Peyer's patch (tissue), 4 donors: ENCODE measurements around the gene SLC35D3. TPM values are rescaled to one million over a fixed set of nuclear protein-coding genes. Genes with fewer than 3 reads are reported as not detected.

Experiments used
- DNase-seq, 3 donors: peaks; one replicate each; pipeline ENCODE4 v3.0.0-alpha.2; 2017 to 2019
- H3K27ac ChIP-seq, 4 donors: fragments of 200-600 bp; sonication (generic); one replicate each; pipeline ENCODE4 v1.5.1; 2016 to 2019
- H3K27me3 ChIP-seq, 2 donors: fragments of 200-600 bp; sonication (generic); one replicate each; pipeline ENCODE4 v1.5.1; 2019
- H3K36me3 ChIP-seq, 3 donors: fragments of 200-600 bp; sonication (generic); one replicate each; pipeline ENCODE4 v1.5.1; 2016 to 2019
- H3K4me1 ChIP-seq, 4 donors: fragments of 200-600 bp; sonication (generic); one replicate each; pipeline ENCODE4 v1.5.1; 2016 to 2019
- H3K4me3 ChIP-seq, 4 donors: fragments of 200-600 bp; sonication (generic); 1 replicate in 3 of 4; 2 replicates in 1 of 4; pipeline ENCODE4 v1.5.1; 2016 to 2019; ENCODE audit warnings: mild to moderate bottlenecking in 1 of 4
- H3K9me3 ChIP-seq, 4 donors: fragments of 200-600 bp; sonication (generic); one replicate each; pipeline ENCODE4 v1.5.1; 2016 to 2019; ENCODE audit warnings: mild to moderate bottlenecking in 1 of 4
- POLR2A ChIP-seq, 2 donors: fragments of 450-650 bp; IDR thresholded peaks; one replicate each; pipeline ENCODE4 v1.5.1; 2017; ENCODE audit warnings: antibody characterized with exemption in 2 of 2, mild to moderate bottlenecking in 2 of 2, moderate library complexity in 2 of 2
- total RNA-seq, 4 donors: library from RNA; depleted of rRNA; stranded (reverse); fragments of >200 nt; gene quantifications; one replicate each; pipeline ENCODE4 v1.1.0, GENCODE V29; 2016
- TF ChIP-seq, protein P1 (sequence below), 6 experiments: fragments of 450-650 bp in 4 of 6; fragments of 200-600 bp in 2 of 6; sonication (generic) in 1 of 6; IDR thresholded peaks; one replicate each; pipeline ENCODE4 v1.5.1; 2017 to 2019; ENCODE audit warnings: antibody characterized with exemption in 6 of 6, mild to moderate bottlenecking in 3 of 6, moderate library complexity in 1 of 6

The SLC35D3 gene
- total RNA-seq, 4 donors from 2014 or later, result 0.47 TPM; not detected in 3

DNA sequence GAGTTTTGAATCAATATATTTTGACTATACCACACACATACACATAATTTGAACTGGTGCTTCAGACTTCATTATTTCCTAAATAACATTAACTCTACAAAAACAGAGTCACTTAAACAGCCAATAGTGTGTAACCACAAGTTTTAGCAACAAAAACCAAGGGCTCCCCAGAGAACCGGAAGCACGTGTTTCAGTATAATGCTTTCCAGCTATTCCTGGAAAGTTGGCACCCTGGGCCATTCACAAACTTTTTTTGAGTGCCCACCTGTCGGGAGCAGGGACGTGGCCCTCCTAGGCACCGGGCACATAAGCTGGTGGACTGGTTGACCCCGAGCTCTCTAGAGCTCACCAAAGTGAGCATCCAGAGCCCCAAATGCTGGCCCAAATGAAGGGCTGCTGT lies 1.9 kb upstream of the SLC35D3 start:
- Histone ChIP-seq H3K27ac (no peak overlapping the region), H3K9me3 (no peaks in the 10 kb centered on the region), H3K4me1 (peaks cover 7 to 36% (median 24%) of the 10 kb centered on the region in 4 donors), H3K4me3 (peak overlapping the region in 3 of 4 donors; percentile 50 to 60 (median 54)), H3K27me3 (peaks cover 0 to 27% of the 10 kb centered on the region in 2 donors), H3K36me3 (no peaks in the 10 kb centered on the region)
- TF ChIP-seq, protein P1, sequence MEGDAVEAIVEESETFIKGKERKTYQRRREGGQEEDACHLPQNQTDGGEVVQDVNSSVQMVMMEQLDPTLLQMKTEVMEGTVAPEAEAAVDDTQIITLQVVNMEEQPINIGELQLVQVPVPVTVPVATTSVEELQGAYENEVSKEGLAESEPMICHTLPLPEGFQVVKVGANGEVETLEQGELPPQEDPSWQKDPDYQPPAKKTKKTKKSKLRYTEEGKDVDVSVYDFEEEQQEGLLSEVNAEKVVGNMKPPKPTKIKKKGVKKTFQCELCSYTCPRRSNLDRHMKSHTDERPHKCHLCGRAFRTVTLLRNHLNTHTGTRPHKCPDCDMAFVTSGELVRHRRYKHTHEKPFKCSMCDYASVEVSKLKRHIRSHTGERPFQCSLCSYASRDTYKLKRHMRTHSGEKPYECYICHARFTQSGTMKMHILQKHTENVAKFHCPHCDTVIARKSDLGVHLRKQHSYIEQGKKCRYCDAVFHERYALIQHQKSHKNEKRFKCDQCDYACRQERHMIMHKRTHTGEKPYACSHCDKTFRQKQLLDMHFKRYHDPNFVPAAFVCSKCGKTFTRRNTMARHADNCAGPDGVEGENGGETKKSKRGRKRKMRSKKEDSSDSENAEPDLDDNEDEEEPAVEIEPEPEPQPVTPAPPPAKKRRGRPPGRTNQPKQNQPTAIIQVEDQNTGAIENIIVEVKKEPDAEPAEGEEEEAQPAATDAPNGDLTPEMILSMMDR (IDR thresholded peaks at IDR 0.05), result no peak
- TF ChIP-seq POLR2A (IDR thresholded peaks at IDR 0.05), result no peak
- no peak for DNase-seq

DNA sequence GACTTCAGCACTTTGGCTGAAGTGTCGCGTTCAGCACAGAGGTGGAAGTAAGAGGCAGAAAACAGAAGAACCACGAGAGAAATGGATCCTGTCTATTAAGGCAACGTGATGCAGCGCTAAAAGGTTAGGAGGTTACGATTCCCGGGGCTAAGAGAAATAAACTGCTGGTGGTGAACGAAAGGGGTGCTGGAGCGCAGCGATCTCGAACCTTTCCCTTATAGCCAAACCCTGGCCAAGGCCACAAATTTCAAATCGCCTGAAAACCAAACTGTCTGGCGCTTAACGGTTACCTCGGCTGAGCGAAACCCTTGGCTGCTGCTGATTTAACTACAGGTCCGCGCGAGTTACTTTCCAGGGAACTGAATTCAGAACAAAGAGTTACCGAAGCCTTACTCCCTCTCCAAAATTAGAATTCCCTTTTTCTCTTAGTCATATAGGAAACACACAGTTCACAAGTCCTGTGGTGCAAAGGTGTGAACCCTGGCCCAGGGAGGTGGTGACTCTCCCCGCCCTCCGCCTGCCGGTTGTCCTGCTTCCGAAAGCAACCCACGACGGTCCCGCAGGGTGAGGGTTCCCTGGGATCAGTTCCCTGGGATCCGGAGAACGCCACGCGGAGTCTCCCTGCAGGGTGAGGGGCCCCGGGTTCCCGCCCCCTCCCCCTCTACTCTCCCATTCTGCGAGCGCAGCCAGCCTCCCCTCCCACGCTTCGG lies 1.3 kb upstream of the SLC35D3 start:
- no peaks in the 10 kb centered on the region for H3K9me3 ChIP-seq
- H3K4me3 ChIP-seq, result peak overlapping the region; percentile 29 to 60 (median 52)
- no peaks in the 10 kb centered on the region for H3K36me3 ChIP-seq
- TF ChIP-seq, protein P1 (IDR thresholded peaks at IDR 0.05), result no peak
- no peak for TF ChIP-seq POLR2A (IDR thresholded peaks at IDR 0.05)
- peak in 1 of 3 donors; percentile 56 for DNase-seq
- no peak overlapping the region for H3K27ac ChIP-seq
- H3K4me1 ChIP-seq, result peaks cover 7 to 36% (median 24%) of the 10 kb centered on the region in 4 donors
- H3K27me3 ChIP-seq, result peaks cover 0 to 27% of the 10 kb centered on the region in 2 donors

DNA sequence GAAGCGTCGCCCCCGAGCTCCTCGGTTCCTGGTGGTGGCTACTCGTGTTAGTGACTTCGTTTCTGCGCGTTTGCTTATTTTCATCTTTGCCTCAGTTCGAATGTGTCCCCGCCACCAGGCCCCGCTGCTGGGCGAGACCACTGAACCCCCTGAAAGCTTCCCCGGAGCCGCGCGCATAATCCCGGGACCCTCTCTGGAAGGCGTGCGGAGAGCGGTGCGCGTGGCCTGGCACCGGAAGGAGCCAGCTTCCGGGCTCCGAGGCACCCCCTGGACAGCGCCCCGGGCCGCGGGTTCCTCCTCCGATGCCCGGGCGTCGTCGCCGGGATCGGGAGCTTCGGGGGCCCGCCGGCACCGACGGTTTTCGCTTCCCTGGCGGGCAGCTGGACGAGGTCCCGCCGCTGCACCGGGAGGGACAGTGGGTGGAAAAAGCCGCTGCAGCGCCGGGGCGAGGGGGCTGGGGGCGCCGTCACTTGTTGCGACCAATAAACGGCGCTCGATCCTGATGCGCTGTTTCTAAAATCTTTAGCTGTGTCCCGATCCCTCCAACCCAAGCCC lies 643 bp upstream of the SLC35D3 start:
- Histone ChIP-seq H3K4me3 (peak overlapping the region; percentile 29 to 60 (median 52)), H3K4me1 (peaks cover 7 to 36% (median 24%) of the 10 kb centered on the region in 4 donors), H3K36me3 (no peaks in the 10 kb centered on the region), H3K27me3 (peaks cover 0 to 27% of the 10 kb centered on the region in 2 donors), H3K9me3 (no peaks in the 10 kb centered on the region), H3K27ac (no peak overlapping the region)
- peak in 1 of 3 donors; percentile 52 for DNase-seq
- TF ChIP-seq, protein P1 (IDR thresholded peaks at IDR 0.05), result no peak
- TF ChIP-seq POLR2A (IDR thresholded peaks at IDR 0.05), result no peak

DNA sequence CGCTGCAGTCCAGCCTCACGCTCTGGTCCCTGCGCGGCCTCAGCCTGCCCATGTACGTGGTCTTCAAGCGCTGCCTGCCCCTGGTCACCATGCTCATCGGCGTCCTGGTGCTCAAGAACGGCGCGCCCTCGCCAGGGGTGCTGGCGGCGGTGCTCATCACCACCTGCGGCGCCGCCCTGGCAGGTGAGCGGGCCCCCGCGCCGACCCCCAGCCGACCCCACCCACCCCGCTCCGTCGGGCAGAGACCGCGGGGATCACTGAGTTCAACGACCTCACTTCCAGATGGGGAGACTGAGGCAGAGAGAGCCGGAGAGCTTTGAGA lies 545 bp downstream of the SLC35D3 start:
- no peak for DNase-seq
- Histone ChIP-seq H3K4me1 (peaks cover 7 to 36% (median 24%) of the 10 kb centered on the region in 4 donors), H3K27ac (no peak overlapping the region), H3K36me3 (no peaks in the 10 kb centered on the region), H3K9me3 (no peaks in the 10 kb centered on the region), H3K27me3 (peaks cover 0 to 27% of the 10 kb centered on the region in 2 donors), H3K4me3 (peak overlapping the region; percentile 29 to 60 (median 52))
- TF ChIP-seq POLR2A (IDR thresholded peaks at IDR 0.05), result no peak
- TF ChIP-seq, protein P1 (IDR thresholded peaks at IDR 0.05), result no peak

DNA sequence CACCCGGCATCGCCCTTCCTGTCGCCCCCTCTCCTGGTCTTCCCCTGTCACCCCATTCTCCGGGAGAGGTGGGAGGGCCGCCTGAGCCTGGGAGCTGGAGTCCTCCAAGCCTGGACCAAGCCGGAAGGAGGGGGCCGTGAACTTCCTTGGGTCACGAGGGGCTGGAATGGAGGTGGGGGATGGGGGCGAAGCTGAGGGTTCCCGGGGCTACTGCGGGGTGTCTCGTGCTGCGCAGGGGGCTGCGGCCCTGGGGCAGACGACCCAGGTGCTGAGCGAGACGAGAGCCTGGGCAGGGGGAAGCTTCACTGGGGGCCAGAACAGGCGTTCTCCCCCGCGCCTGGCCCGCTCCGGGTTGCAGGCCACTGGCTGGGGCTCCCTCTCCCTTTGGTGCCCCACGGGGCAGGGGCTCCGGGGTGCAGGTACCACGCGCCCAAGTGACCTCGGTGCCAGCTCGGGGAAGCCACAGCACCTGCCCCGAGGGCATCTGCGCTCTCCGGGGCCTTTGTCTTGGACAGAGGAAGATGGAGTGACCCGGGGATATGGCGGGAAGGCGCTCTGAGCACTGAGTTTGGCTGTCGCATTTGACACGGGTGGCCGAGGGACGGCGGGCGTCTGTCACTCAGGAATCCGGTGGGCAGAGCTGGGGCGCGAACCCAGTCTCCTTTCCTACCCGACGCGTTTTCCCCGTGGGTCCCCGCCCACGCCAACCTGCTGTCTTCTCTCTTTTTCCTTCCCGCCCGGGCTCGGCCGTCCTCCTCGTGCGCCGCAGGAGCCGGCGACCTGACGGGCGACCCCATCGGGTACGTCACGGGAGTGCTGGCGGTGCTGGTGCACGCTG lies 1.2 kb downstream of the SLC35D3 start:
- DNase-seq, result no peak
- Histone ChIP-seq H3K4me3 (peak overlapping the region in 1 of 4 donors; percentile 60), H3K27me3 (peaks cover 0 to 27% of the 10 kb centered on the region in 2 donors)

More for the DNA sequence above, 1.2 kb downstream of the SLC35D3 start:
- Histone ChIP-seq H3K9me3 (no peaks in the 10 kb centered on the region), H3K36me3 (no peaks in the 10 kb centered on the region), H3K4me1 (peaks cover 7 to 36% (median 24%) of the 10 kb centered on the region in 4 donors), H3K27ac (no peak overlapping the region)
- TF ChIP-seq, protein P1 (IDR thresholded peaks at IDR 0.05), result no peak
- TF ChIP-seq POLR2A (IDR thresholded peaks at IDR 0.05), result no peak
